ENCODE results near the gene DGKB.

DNA sequence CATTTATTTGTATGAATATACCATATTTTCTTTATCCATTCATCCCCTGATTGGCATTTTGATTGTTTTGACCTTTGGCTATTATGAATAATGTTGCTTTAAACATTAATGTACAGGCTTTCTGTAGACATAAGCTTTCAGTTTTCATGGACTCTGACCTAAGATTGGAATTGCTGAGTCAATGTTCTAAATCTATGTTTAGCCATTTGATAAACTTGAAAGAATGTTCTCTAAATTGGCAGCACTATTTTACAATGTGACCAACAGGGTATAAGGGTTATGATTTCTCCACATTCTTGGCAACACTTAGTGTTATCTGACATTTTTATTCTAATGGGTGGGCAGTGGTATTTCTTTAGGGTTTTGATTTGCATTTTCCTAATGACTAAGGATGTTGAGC, 683.4 kb downstream of the DGKB start:
- TF ChIP-seq EZH2 (IDR thresholded peaks at IDR 0.05; ENCODE audit: borderline replicate concordance), result no peak
- TF ChIP-seq, protein P1, sequence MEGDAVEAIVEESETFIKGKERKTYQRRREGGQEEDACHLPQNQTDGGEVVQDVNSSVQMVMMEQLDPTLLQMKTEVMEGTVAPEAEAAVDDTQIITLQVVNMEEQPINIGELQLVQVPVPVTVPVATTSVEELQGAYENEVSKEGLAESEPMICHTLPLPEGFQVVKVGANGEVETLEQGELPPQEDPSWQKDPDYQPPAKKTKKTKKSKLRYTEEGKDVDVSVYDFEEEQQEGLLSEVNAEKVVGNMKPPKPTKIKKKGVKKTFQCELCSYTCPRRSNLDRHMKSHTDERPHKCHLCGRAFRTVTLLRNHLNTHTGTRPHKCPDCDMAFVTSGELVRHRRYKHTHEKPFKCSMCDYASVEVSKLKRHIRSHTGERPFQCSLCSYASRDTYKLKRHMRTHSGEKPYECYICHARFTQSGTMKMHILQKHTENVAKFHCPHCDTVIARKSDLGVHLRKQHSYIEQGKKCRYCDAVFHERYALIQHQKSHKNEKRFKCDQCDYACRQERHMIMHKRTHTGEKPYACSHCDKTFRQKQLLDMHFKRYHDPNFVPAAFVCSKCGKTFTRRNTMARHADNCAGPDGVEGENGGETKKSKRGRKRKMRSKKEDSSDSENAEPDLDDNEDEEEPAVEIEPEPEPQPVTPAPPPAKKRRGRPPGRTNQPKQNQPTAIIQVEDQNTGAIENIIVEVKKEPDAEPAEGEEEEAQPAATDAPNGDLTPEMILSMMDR (IDR thresholded peaks at IDR 0.05; ENCODE audit: poor library complexity), result no peak
- TF ChIP-seq EZH2phosphoT487 (IDR thresholded peaks at IDR 0.05; ENCODE audit: low read depth, severe bottlenecking, unreplicated experiment), result no peak
